ENCODE results near the gene GSC. TPM values are rescaled to one million over a fixed set of nuclear protein-coding genes. Genes with fewer than 3 reads are reported as not detected.

The GSC gene
- total and polyA plus RNA-seq, 2 of the 4 experiments (the other 2 are of a cell fraction) = not detected

DNA sequence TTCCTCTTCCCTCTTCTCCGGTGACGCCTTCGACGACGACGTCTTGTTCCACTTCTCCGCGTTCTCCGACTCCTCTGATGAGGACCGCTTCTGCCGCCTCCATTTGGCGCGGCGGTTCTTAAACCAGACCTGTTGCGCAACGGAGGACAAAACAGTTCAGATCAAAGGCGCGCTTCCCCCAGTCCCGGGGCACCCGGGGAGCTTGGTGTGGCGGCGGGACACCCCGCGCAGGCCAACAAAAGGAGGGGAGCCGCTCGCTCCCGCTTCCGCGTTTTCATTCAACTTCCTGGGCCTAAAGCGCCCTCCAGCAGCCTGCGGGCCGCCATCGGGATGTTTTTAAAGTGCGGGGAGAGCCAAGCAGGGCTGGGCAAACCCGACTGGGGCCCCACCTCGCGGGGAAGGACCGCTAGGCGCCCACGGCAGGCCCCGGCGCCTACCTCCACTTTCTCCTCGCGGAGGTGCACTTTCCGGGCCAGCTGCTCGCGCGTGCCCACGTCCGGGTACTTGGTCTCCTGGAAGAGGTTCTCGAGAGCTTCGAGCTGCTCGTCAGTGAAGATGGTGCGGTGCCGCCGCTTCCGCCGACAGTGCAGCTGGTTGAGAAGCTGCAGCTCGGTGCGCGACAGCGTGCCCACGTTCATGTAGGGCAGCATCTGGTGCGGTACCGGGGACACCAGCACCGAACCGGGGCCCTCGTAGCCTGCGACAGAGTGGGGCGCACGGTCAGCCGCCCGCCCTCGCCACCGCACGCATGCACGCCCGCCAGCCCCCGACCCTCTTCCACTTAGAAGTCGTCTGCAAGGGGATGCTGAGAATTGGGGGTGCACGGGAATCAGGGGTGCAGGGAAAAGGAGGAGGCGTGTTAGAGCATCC, 1.2 kb downstream of the GSC start:
- no peak overlapping the region for H2BK120ac ChIP-seq (ENCODE audit: low read depth, low read length)
- peak overlapping the region; percentile 40; the same call in 1 of the 2 replicates for H3K4me2 ChIP-seq (ENCODE audit: low read depth, low read length)
- H3K23ac ChIP-seq (ENCODE audit: low read depth, low read length) = no peak overlapping the region
- H4K5ac ChIP-seq (ENCODE audit: low read depth, low read length) = no peak overlapping the region
- peaks cover 76% of the 10 kb centered on the region for H3K27me3 ChIP-seq (ENCODE audit: control insufficient read depth, insufficient read depth, low read length)
- no peak for TF ChIP-seq MAZ (IDR thresholded peaks at IDR 0.05; ENCODE audit: borderline replicate concordance, low read depth, low read length)
- TF ChIP-seq CEBPB (IDR thresholded peaks at IDR 0.05; ENCODE audit: low read depth, low read length) = peak; percentile 77
- TF ChIP-seq, protein P1, sequence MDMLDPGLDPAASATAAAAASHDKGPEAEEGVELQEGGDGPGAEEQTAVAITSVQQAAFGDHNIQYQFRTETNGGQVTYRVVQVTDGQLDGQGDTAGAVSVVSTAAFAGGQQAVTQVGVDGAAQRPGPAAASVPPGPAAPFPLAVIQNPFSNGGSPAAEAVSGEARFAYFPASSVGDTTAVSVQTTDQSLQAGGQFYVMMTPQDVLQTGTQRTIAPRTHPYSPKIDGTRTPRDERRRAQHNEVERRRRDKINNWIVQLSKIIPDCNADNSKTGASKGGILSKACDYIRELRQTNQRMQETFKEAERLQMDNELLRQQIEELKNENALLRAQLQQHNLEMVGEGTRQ (IDR thresholded peaks at IDR 0.05; ENCODE audit: low read depth, low read length) = no peak
- no peak for TF ChIP-seq CHD1 (IDR thresholded peaks at IDR 0.05; ENCODE audit: low read depth, low read length)
- intact Hi-C loops (cut with micrococcal nuclease) = no loop called here
- no peak overlapping the region for H2BK20ac ChIP-seq (ENCODE audit: low read depth, low read length)
- DNase-seq = no peak
- in situ Hi-C loops (cut with MboI; ENCODE audit: low sequenced_read_pairs) = no loop called here
- POLR2A ChIA-PET (ENCODE audit: unreplicated experiment) = no interaction called here
- no peak overlapping the region for H3K56ac ChIP-seq (ENCODE audit: extremely low read depth, insufficient read depth, low read length)
- H3K9ac ChIP-seq (ENCODE audit: low read depth, low read length) = no peak overlapping the region
- no peak overlapping the region for H2AK5ac ChIP-seq (ENCODE audit: low read depth, low read length)
- dilution Hi-C loops (cut with HindIII; ENCODE audit: low sequenced_read_pairs, unreplicated experiment) = no loop called here
- no peaks in the 10 kb centered on the region for H3K79me1 ChIP-seq (ENCODE audit: low read depth in 1 of 2, low read length in 2 of 2)
- no peaks in the 10 kb centered on the region for H3K36me3 ChIP-seq (ENCODE audit: control insufficient read depth, insufficient read depth, low read length)
- no peak overlapping the region for H2BK5ac ChIP-seq (ENCODE audit: low read depth, low read length, poor library complexity, severe bottlenecking)
- no peaks in the 10 kb centered on the region for H4K20me1 ChIP-seq (ENCODE audit: insufficient read depth, low read length)
- peak overlapping the region; percentile 78 for H2AK9ac ChIP-seq (replicated peaks; ENCODE audit: low read depth, low read length, poor library complexity)
- H3K4ac ChIP-seq (ENCODE audit: low read depth, low read length) = no peak overlapping the region
- no peak overlapping the region for H4K8ac ChIP-seq (ENCODE audit: low read depth in 2 of 2, low read length in 2 of 2)
- H3K9me3 ChIP-seq (ENCODE audit: control insufficient read depth, insufficient read depth, low read length) = peaks cover 11% of the 10 kb centered on the region
- H3K4me3 ChIP-seq (ENCODE audit: insufficient read depth, low read depth, low read length) = no peak overlapping the region
- ATAC-seq (ENCODE audit: low read depth) = no peak
- H4K91ac ChIP-seq (ENCODE audit: insufficient read depth, low read depth, low read length) = no peak overlapping the region
- no peaks in the 10 kb centered on the region for H3K9me1 ChIP-seq (ENCODE audit: insufficient read depth, low read length)
- H3K14ac ChIP-seq (replicated peaks; ENCODE audit: low read depth, low read length) = no peak overlapping the region
- BruUV-seq (replicated peaks) = no TSS peak
- CTCF ChIA-PET = interaction anchor here (0.7 kb wide), 1 partner anchor 9 kb away, joined by 4 read pairs; no protein-coding TSS in a partner anchor
- H2BK15ac ChIP-seq (ENCODE audit: low read depth, low read length) = no peak overlapping the region
- no peak overlapping the region for H3K27ac ChIP-seq (ENCODE audit: insufficient read depth, low read length)
- H3K4me1 ChIP-seq (ENCODE audit: control insufficient read depth, insufficient read depth, low read length) = no peaks in the 10 kb centered on the region
- H2AFZ ChIP-seq (replicated peaks; ENCODE audit: low read length, poor library complexity) = peak overlapping the region; percentile 79
- H3K18ac ChIP-seq (ENCODE audit: low read depth, low read length) = no peak overlapping the region
- 9% methylated on average over 37 of the region's 82 CpGs; no CpG with 5 or more reads in 1 of the 2 experiments for WGBS, 2 experiments (ENCODE audit: extremely low coverage in 2 of 2, insufficient read length in 1 of 2)

Measured in IMR-90 (cell line).